ENCODE measurements around the gene REM2.

- TF ChIP-seq, protein P1, sequence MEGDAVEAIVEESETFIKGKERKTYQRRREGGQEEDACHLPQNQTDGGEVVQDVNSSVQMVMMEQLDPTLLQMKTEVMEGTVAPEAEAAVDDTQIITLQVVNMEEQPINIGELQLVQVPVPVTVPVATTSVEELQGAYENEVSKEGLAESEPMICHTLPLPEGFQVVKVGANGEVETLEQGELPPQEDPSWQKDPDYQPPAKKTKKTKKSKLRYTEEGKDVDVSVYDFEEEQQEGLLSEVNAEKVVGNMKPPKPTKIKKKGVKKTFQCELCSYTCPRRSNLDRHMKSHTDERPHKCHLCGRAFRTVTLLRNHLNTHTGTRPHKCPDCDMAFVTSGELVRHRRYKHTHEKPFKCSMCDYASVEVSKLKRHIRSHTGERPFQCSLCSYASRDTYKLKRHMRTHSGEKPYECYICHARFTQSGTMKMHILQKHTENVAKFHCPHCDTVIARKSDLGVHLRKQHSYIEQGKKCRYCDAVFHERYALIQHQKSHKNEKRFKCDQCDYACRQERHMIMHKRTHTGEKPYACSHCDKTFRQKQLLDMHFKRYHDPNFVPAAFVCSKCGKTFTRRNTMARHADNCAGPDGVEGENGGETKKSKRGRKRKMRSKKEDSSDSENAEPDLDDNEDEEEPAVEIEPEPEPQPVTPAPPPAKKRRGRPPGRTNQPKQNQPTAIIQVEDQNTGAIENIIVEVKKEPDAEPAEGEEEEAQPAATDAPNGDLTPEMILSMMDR (conservative IDR thresholded peaks at IDR 0.05 in 1 of 2, IDR thresholded peaks at IDR 0.05 in 1 of 2; ENCODE audit: extremely low read depth in 1 of 2, insufficient read depth in 1 of 2, low read depth in 1 of 2, low read length in 2 of 2) = no peak
- no peak for TF ChIP-seq EZH2 (IDR thresholded peaks at IDR 0.05; ENCODE audit: borderline replicate concordance, low read length)
Measured at GRCh38 chr14:22887990-22888378, 5.0 kb downstream of the REM2 start.

All from mammary epithelial cell (primary cell).